Activated CD8-positive, alpha-beta memory T cell treated with anti-CD3 and anti-CD28 coated beads for 4 hours (primary cell): ENCODE measurements around the gene KMT2C.
"Not testable (repeated sequence)": the region's sequence is repeated elsewhere in the genome, so short reads cannot be mapped to it uniquely, and the experiment has no call there.

Experiments used
- DNase-seq, 2 donors: peaks; one replicate each; pipeline ENCODE4 v3.0.0-alpha.2; 2020; ENCODE audit warnings: low read depth in 2 of 2

The KMT2C gene

DNA sequence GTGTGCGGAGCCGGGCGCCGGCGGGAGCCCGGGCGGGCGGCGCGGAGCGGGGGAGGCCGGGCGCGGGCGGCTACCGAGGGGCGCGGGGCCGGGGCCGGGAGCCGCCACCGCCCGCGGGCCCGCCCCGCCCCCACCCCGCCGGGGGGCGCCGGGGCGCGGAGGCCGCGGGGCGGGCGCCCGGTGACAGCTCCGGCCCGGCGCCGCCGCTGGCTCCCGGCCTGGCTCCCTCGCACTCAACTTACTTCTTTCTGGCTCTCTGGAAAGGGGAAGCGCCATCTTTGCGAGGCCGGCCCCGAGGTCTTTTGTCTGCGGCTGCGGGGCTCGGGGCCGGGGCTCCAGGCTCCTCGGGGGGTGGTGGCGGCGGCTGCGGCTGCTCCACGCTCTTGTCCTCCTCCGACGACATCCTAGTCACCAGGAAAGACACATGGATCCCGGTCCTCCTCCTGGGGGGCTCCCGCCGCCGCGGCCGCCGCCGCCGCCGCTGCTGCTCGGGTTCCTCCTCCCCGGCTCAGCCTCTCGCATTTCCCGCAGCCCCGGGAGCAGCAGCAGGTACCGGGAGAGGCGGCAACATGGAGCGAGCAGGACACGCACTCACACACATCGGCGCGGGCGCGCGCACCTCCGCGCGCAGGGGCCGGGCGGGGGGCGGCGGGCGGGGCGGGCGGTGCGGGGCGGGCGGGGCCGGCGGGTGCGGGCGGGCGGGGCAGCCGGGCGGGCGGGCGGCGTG is at the start of gene KMT2C:
Gene KMT2C (minus strand): TSS at position 620 of the 727 bp plus-strand sequence. CDS start 217 bp downstream, at position 403.
- no peak for DNase-seq

DNA sequence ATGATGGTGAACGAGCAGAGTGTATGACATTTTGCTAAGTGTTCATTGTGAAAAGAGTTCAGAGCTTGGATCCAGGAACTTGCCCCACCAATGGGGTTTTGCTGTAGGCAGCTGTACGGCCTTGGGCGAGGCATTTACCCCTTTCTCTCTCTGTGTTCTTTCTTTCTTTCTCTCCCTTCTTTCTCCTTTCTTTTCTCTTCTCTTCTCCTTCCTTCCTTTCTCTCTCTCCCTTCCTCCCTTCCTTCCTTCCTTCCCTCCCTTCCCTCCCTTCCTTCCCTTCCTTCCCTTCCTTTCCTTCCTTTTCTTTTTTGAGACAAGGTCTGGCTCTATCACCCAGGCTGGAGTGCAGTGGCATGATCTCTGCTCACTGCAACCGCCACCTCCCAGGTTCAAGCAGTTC is 45.3 kb upstream of the KMT2C start:
- DNase-seq, result no peak

DNA sequence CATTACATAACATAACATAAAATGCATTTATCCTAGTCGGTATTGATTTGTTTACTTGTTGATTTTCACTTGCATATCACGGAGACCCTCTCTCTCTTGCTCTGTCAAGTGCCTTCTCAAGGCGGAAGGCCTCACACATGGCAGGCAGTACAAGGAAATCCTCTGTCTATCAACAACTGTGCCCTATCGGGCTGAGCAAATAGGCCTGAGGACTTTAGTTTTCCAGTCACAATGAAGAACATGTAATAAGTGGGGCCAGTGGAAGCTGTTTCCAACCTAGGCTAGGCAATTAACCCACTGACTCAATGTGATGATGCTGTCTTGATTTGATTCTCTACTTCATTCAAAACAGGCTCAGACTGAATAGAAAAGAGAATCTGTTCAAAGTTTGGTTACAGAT is 44.9 kb upstream of the KMT2C start:
- no peak for DNase-seq

DNA sequence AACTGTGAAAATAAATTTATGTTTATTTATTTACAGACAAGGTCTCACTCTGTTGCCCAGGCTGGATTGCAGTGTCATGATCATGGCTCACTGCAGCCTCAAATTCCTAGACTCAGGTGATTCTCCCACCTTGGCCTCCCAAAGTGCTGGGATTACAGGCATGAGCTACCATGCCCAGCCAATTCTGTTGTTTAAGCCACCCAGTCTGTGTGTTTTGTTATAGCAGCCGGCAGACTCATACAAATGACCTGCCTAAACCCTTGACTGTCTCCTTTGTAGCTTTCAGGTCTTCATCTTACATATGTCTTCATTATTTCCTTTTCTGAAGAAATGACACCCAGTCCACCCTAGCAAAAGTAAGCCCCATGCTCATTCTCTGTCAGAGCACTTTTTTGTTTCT is 43.8 kb upstream of the KMT2C start:
- DNase-seq, result no peak

DNA sequence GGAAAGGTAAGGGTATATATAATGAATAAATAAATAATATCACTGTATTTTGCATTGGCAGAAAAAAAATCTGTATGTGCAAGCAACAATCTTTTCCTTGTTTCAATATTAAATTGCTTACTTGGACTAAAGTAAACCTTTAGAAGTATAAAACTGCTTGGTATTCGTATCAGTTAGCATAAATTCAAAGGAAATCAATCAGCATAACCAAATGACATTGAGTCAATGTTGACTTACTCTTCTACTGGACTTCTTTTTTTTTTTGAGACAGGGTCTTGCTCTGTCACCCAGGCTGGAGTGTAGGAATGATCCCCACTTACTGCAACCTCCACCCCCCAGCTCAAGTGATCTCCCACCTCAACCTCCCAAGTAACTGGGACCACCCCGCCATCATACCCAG is 42.3 kb upstream of the KMT2C start:
- no peak for DNase-seq

DNA sequence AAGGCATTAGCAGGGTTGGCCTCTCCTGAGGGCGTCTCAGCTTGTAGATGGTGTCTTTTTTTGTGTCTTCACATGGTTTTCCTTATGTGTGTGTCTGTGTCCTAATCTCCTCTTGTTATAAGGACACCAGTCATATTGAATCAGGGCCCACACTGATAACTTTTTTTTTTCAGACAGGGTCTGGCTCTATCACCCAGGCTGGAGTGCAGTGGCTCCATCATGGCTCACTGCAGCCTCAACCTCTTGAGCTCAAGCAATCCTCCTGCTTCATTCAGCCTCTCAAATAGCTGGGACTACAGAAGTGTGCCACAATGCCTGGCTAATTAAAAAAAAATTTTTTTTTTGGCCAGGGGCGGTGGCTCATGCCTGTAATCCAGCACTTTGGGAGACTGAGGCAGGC is 41.3 kb upstream of the KMT2C start:
- DNase-seq, result no peak

DNA sequence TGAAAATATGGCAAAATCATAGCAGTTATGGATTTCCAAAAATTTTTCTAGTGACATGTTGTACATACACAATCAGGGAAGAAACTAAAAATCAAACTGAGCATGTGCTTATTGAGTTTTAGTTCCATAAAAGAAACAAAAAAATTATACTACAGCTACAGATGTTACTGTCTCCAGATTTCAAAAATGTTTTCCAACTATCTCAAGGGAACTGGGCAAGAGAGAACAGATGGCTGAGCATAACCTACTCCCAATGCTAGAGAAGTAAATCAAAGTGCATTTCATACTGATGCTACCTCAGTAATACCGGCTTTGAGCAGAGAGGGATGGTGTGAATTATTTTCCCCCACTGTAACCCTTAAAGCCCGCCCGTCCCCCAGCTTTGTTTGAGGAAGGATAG is 40.7 kb upstream of the KMT2C start:
- no peak for DNase-seq

DNA sequence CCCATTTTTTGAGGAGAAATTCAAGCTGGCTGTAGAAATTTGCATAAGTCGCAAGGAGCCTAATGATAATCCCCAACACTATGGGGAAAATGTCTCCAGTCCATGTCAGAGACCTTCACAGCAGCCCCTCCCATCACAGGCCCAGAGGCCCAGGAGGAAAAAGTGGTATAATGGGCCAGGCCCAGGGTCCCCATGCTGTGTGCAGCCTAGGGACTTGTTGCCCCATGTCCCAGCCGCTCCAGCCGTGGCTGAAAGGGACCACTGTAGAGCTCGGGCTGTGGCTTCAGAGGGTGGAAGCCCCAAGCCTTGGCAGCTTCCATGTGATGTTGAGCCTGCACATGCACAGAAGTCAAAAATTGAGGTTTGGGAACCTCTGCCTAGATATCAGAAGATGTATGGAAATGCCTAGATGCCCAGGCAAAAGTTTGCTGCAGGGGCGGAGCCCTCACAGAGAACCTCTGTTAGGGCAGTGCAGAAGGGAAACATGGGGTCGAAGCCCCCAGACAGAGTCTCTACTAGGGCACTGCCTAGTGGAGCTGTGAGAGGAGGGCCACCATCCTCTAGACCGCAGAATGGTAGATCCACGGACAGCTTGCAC is 35.3 kb upstream of the KMT2C start:
- DNase-seq, result not testable (repeated sequence)

DNA sequence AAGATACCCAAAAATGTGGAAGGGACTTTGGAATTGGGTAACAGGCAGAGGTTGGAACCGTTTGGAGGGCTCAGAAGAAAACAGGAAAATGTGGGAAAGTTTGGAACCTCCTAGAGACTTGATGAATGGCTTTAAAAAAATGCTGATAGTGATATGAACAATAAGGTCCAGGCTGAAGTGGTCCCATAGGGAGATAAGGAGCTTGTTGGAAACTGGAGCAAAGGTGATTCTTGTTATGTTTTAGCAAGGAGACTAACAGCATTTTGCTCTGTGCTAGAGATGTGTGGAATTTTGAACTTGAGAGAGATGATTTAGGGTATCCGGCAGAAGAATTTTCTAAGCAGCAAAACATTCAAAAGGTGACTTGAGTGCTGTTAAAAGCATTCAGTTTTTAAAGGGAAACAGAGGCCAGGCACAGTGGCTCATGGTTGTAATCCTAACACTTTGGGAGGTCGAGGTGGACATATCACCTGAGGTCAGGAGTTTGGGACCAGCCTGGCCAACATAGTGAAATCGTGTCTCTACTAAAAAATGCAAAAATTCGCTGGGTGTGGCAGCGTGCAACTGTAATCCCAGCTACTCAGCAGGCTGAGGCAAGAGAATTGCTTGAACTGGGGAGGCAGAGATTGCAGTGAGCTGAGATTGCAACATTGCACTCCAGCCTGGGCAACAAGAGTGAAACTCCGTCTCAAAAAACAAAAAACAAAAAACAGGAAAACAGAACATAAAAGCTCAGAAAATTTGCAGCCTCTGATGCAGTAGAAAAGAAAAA is 34.6 kb upstream of the KMT2C start:
- not testable (repeated sequence) for DNase-seq

DNA sequence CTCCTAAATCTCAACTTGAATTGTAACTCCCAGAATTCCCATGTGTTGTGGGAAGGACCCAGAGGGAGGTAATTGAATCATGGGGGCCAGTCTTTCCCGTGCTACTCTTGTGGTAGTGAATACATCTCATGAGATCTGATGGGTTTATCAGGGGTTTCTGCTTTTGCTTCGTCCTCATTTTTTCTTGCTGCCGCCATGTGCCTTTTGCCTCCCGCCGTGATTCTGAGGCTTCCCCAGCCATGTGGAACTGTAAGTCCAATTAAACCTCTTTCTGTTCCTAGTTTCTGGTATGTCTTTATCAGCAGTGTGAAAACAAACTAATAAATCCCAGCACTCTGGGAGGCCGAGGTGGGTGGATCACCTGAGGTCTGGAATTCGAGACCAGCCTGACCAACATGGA is 33.8 kb upstream of the KMT2C start:
- DNase-seq, result not testable (repeated sequence)

DNA sequence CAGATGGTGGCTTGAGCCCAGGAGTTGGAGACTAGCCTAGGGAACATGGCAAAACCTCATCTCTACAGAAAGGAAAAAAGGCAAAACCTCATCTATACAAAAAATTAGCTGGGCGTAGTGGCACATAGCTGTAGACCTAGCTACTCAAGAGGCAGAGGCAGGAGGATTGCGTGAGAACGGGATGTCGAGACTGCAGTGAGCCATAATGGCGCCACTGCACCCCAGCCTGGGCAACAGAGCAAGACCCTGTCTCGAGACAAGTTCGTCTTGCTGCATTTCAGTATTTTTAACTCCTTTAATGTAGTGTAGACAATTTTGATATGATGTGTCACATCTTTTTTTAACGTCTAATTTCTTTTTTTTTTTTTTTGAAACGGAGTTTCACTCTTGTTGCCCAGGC is 31.4 kb upstream of the KMT2C start:
- DNase-seq, result no peak

DNA sequence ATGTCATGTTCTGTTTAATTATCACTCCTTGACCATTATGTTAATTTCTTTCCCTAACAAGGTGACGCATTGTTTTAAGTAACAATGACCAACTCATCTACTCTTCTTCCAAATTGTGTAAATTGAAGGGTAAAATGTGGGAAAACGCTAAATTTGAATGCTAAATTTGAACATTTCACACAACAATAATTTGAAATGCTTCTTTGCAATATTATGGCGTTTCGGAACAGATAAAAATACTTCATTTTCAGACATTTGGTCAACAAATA is 29.2 kb upstream of the KMT2C start:
- no peak for DNase-seq

DNA sequence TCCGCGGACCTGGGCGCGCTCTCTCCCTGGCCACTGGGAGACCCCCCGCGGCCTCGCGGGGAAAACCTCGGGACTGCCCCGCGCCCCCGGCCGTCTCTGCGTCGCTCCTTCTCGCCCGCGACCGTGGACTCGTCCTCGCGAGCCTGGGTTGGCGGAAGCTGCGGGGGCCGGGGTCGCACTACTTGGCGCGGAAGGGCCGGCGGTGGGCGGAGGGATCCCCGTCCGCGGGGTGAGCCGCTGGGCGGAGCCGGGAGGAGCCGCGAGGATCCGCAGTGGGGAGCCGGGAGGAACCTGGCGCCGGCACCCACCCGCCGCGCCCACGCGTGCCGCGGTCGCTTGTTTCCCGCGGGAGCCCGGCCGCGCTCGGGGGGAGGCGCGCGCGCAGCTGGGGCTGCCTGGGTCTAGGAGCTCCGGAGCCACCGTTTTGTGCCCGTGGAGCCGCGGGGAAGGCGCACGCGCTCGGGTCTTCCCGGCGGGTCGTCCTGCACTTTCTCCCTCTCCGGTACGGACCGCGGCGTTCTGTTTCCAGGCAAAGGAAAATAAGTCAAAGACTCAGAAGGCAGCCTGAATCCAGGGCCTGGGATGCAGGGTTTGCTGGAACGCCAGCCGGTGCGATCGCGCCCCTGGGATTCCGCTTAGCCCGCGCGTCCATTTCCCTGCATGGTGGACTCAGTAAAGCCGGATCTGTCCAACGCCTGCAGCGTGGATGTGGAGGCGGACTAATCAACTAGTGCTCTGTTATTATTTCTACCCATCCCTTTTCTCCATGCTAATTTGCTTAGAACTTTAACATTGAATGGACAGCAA is 28.7 kb upstream of the KMT2C start:
- DNase-seq, result peak; percentile 31 to 36

DNA sequence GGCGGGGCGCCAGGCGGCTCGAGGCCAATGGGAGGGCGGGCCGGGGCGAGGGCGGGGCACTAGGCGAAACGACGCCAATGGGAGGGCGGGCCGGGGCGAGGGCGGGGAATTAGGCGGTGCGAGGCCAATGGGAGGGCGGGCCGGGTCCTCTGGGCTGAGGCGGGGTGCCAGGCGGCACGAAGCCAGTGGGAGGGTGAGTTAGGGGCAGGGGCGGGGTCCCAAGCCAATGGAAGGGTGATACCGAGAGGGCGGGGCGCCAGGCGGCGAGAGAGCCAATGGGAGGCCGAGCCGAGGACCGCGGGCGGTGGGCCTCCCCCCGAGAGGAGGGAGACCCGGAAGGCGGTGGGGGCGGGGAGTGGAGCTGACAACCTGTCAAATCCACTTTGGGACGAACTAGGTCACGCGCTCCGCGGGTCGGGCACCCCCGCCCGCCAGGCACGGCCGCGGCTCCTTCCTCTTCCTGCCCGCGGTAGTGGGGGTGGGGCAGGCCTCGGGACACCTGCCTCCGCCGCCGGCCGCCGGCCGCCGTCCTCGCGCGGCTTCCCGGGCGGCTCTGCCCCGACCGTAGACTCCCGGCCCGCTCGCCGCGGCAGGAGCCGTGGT is 28.0 kb upstream of the KMT2C start:
- DNase-seq, result peak; percentile 100

DNA sequence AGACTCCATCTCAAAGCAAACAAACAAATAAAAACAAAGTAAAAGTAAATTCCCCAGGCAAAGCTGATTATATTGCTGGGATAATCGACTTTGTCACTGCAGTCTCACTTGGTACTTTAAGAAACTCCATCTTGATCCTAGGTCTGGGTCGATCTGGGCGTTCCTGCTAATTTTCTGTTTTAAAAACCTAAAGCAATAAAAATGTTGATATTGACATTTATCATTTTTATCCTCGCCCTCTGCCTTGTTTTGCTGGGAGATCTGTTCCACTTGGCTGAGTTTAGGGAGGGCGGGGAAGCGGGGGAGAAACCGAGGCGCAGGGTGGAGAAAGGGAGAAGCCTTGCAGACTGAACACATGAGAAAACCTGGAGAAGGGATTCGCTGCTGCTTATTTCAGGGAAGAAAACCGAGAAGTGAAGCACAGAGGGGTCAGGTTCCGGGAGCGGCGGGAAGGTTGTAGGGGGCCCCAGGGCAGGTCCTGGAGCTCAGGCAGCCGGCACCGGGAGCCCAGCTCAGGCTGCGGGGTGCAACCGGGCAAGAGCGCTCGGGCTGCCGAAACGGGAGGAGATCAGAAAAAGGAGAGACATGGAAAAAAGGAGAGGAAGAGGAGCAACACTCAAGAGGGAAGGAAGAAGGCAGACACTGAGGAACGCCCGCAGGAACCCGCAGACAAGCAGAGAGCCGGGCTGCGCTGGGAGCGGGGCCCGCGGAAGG is 27.3 kb upstream of the KMT2C start:
- DNase-seq, result no peak

DNA sequence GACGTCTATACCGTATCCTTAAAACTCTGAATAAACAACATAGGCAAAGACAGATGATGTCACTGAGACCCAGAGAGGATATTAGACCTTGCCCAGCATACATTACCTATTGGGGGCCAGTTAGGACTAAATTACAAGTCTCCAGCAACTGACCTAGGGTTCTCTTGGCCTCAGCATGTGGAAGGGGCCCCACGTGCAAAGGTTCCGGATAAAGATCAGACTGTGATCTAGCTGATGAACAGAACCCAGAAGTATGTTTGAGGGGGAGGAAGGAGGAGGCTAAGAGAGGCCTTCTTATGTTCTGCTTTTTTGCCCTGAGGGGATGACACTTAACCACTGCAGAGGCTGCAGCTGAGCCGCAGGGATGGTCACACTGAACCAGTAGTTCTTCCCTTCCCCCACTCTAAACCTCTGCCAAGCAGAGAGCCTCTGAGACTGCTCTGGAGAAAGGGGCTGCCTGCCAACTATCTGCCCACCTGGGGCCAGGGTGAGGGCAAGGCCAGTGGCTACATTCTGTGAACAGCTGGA is 24.0 kb upstream of the KMT2C start:
- DNase-seq, result no peak

DNA sequence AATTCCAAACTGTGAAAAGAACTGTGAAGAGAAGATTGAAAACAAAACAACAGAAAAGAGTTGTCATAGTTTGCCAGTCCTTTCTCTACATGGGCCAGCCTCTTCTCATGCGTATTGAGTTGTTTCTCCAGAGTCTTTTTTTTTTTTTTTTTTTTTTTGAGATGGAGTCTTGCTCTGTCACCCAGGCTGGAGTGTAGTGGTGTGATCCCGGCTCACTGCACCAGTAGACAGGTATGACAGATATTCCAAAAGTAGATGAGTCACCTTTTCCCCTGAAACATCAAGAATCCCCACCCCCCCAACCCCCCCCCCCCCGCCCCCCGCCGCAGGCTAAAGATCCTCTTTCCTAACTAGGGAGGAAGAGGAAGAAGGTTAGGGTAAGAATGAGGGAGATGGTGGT is 15.6 kb upstream of the KMT2C start:
- no peak for DNase-seq

DNA sequence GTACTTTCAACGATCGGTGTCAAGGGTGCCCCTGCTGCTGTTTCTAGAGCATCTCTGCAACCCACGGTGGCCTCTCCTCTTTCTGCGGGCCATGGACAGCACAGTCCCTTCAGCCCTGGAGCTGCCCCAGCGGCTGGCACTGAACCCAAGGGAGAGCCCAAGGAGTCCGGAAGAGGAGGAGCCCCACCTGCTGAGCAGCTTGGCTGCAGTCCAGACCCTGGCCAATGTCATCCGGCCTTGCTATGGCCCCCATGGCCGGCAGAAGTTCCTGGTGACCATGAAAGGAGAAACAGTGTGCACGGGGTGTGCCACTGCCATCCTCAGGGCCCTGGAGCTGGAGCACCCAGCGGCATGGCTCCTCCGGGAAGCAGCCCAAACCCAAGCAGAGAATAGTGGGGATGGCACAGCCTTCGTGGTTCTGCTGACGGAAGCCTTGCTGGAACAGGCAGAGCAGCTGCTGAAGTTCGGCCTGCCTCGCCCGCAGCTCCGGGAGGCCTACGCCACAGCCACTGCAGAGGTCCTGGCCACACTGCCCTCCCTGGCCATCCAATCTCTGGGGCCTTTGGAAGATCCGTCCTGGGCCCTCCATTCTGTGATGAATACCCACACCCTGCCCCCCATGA is 9.7 kb upstream of the KMT2C start:
- DNase-seq, result not testable (repeated sequence)

DNA sequence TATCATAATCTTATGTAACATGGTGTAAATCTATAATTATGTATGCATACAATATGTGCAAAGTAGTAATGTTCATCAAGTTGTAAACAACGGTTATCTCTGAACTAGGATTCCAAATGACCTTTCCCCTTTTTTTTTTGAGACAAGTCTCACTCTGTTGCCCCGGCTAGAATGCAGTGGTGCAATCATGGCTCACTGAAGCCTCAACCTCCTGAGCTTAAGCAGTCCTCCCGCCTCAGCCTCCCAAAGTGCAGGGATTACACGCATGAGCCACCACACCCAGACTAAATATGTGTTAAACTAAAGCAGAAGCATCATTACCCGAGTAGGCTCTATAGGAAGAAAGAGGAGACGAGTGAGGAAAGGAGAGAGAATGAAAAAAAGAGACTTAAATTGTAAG is 7.8 kb upstream of the KMT2C start:
- no peak for DNase-seq

DNA sequence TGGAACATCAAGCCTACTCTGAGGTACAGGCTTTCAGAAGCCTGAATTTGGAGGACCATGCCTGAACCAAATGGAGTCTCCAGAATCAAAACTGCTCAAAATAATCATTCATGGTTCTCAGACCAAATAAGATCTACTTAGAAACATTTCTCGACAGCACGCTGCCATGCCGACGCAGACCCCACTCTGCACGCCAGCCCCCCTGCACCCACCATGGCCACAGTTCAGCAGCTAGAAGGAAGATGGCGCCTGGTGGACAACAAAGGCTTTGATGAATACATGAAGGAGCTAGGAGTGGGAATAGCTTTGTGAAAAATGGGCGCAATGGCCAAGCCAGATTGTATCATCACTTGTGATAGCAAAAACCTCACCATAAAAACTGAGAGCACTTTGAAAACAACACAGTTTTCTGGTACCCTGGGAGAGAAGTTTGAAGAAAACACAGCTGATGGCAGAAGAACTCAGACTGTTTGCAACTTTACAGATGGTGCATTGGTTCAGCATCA is 6.6 kb upstream of the KMT2C start:
- no peak for DNase-seq
